Measurements from ENCODE around the gene PIM2.
"Not testable (repeated sequence)": the region's sequence is repeated elsewhere in the genome, so short reads cannot be mapped to it uniquely, and the experiment has no call there.

PIM2 gene

GRCh38 chrX:48904626-48905025, 14.2 kb downstream of the PIM2 start:
- no peak for DNase-seq

DNA sequence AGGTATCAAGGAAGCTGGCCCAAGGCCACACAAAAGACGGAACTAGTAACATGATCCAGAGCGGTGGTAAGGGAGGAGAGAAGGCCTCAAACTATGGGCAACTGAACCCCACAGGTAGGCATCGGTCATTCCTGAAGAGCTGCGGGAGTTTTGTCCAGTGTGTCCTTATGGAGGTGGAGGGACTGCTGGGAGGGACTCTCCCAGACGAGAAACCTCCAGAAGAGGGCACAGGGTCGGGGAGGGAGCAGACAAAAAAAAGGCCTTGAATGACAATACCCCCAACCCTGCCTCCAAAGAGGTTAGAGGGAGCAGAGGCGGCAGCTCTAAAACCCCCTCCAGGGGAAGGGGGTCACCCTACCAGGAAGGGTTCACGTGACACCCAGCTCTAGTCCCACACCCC, 14.6 kb downstream of the PIM2 start:
- DNase-seq = no peak

GRCh38 chrX:48903290-48903689, 15.5 kb downstream of the PIM2 start:
- no peak for DNase-seq

DNA sequence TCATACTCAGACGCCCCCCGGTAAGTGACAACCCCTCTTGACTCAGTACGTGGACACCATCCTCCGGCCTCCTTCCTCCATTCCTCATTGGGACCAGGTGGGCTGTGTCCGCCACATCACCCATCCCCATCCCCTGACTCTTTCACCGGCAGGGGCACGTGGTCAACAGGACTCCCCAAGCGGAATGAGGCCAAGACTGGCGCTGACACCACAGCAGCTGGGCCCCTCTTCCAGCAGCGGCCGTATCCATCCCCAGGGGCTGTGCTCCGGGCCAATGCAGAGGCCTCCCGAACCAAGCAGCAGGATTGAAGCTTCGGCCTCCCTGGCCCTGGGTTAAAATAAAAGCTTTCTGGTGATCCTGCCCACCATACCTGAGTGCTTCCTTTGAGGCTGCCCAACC, 16.0 kb downstream of the PIM2 start:
- no peak for DNase-seq

DNA sequence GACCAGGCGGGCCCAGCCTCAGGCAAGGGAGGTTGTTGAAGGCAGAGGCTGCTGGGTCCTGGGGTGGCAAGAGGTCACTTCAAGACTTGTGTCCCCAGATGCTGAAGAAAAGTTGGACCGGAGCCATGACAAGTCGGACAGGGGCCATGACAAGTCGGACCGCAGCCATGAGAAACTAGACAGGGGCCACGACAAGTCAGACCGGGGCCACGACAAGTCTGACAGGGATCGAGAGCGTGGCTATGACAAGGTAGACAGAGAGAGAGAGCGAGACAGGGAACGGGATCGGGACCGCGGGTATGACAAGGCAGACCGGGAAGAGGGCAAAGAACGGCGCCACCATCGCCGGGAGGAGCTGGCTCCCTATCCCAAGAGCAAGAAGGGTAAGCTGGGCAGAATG, 16.7 kb downstream of the PIM2 start:
- DNase-seq = no peak

DNA sequence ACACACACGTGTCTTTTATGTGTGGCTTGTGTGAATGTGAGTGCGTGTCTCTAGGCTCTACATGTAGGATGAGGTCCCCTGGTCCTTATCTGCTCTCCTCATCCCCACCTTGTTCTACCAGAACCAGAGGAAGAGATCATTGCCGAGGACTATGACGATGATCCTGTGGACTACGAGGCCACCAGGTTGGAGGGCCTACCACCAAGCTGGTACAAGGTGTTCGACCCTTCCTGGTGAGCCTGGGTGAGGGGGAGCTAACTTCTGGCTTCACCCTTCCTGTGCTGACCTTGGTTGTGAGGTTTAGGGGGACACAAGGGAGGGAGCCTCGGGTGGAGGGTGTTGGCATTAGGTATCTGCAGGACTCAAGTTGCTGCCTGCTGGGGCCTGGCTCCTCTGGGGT, 17.8 kb downstream of the PIM2 start:
- DNase-seq = no peak

- no peak for DNase-seq
Measured at GRCh38 chrX:48899078-48899410, 19.8 kb downstream of the PIM2 start.

- peak; percentile 66 for DNase-seq
Measured at GRCh38 chrX:48897625-48898306, 21.1 kb downstream of the PIM2 start, which contains the start of the genes PQBP1 and TIMM17B. Gene PQBP1, plus strand, starts transcription at chrX:48897930. Its CDS starts 580 bp downstream, at chrX:48898510. Gene TIMM17B, minus strand, starts transcription at chrX:48897768. Its CDS starts 19 bp downstream, at chrX:48897749.

DNA sequence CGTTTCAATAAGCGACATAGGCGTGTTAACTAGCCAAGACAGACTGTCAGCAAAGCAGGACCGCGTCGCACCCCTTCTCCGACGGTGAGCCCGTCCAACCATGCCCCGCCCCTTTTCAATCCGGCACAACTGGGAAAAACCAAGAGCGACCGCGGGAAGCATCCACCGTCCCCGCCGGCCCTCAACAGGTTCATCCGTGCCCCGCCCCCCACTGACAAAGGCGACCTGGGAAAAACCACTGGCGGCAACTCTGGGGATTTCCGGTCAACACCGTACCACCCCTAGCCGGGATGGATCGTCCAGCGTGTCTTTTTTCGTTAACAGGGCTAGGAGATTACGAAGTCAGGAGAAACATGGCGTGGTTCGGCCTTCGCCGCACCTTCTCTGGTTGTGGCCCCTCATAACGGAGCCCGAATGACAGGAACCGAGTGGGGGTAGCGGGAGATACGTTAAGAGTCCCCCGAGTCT, 21.6 kb downstream of the PIM2 start:
- DNase-seq = peak; percentile 34

DNA sequence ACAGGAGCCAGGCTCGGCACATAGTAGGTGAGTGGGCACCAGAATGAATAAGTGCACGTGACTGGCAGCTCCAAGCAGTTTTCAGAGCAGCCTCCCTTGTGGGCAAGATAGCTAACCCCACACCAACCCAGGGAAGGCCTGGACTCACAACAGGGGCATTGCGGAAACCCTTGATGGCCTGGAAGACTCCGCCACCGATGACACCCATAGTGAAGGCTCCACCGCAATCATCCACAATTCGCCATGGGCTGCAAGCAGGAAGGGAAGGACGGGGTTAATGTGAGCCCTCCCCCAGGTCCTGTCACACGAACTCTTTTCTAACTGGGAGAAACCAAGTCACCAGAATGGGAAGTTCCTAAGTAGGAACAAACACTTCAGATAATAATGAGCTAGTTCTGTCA, 22.2 kb downstream of the PIM2 start:
- no peak for DNase-seq

DNA sequence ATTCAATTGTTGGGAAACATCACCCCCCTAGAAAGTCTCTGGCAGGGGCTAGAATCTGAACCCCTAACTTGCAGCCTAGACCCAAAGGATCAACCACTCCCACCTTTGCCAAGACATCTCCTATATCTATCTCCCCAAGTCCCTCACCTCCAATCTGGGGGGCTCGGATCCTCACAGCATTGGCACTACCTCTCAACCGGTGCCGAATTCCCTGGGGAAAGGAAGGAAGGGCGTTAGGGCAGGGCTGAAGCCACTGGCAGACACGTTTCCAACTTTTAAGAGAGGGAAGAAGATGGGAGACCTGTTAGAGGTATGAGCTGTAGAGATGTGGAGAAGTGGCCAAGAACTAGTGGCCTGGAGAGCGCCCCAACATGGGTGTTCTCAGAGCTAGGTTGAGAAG, 23.9 kb downstream of the PIM2 start:
- no peak for DNase-seq

- no peak for DNase-seq
Measured at GRCh38 chrX:48893556-48894348, 25.1 kb downstream of the PIM2 start.

DNA sequence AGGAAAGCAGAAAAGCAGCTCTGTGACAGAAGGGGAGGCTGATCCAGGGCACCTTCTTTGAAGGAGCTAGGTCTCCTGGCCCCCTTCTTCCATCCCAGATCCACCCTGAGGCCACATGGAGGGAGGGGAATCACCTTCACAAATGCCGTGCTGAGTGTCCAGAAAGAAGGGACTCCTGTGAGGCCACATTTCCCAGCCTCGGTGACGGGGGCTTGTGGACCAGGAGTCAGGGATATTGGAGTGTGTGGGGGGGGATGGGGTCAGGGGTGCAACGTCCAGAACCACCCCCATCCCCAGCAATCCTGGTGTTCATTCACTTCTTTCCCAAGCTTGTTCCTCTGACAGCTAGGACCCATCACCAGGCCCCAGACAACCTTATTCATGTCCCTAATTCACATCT, 25.9 kb downstream of the PIM2 start:
- no peak for DNase-seq

DNA sequence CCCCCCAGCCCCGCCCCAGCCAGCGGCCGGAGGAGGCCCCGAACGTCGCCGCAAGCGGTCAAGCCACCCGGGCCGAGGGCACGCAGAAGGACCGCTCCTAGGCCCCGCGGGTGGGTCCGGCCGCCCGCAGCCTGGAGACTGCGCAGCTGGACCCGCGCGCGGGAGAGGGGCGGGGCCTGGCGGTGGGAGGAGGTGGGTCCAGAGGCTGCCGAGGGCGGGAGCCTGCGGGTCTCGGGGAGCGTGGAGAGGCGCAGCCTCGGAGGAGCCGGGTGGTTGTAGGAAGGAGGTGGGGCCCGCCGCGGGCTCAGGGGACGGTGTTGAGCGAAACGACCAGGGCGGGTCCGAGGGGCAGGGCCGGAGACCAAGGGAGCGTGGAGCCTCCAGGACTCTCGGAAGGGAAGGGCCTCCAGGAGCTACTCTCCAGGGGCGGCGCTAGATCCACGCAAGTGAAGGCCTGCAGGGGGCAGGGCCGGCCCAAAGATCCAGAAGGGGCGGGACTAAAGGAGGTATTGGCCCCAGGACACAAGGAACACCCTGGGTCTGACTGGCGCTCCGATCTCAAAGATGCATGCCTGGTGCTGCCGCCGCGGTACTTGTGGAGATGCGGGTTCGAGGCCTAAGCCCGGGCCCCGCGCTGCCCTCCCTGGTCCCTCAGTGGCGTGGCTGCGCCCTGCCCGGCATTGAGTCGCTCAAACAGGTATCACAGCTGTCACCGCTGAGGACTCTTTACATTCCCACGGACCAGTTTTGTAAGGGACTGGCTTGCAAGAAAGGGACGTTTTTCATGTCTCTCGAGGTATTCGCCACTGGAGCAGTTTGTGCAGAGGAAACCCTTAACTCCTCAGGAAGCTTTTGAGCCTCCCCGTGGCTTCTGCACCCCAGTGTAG, 27.2 kb downstream of the PIM2 start:
- DNase-seq = peak; percentile 49

DNA sequence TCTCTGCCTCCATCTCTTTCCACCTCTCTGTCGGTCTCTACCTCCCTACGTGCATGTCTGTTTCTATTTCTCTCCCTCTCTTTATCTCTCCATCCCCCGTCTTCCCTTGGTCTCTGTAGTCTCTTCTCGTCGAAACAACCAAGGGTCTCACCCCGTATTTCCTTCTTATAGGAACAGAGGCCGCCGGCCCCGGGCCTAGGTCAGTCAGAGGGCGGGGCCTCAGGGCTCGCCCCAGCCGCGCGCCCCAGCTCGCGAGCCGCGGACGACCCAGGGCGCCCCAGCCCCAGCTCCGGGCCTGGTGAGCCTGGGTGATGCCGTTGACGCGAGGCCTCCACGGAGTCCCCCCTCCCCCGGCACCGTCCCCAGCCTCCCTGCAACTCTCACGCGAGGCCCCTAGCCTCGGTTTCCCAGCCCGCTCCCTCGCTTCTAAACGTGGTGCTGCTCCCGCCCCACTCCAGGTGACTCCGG, 27.9 kb downstream of the PIM2 start:
- no peak for DNase-seq

DNA sequence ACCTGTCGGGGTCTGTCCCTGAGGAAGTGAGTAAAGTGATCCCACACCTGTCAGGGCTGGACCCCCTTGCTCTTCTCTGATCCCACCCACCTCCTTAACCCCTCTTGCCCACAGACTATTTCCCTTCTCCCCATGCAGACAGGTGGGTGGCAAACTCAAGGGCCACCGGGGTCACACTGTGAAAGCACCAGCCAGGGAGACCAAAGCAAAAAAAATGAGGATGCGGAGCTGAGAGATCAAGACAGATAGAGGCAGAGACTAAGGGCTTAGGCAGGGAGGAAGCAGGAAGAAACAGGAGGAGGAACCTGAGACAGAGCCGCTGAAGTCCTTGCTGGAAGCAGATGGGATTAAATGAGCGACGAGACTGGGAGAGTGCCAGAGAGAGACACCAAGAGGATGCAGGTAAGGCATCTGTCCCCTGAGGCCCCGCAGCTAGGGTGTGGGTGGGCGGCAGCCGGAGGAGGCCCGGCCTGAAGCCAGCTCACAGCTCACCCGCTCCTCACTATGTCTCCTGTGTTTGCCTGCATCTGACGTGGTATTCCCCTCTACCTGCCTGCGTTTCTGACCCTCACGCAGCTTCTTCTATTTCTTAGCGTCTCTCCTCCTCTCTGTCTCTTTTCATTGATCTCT, 28.4 kb downstream of the PIM2 start:
- no peak for DNase-seq

DNA sequence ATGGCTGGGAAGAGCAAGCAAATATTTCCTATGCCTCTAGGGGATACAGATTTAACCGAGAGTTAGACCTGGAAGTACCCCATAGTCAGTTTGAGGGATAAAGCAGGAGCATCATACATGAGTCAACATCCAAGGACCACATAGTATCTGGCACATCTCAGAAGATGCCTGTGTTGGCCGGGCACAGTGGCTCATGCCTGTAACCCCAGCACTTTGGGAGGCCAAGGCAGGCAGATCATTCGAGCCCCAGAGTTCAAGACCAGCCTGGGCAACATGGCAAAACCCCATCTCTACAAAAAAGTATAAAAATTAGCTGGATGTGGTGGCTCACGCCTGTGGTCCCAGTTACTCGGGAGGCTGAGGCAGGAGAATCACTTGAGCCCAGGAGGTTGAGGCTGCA, 32.2 kb downstream of the PIM2 start:
- DNase-seq = not testable (repeated sequence)

DNA sequence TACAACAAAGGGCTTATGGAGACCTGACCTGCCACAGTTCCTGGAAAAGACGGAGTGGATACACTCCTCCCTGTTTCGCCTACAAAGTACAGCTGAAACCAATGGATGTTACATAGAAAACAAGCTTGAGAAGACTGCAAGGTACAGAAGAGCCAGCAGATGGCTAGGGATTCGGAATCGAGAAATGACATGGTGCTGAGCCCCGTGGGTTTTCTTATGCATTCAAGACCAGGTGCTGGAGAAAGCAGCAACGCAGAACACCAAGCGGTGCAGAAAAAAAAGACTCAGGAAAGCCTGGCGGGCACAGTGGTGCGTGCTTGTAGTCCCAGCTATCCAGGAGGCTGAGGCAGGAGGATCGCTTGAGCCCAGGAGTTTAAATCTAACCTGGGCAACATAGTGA, 35.1 kb downstream of the PIM2 start:
- no peak for DNase-seq

DNA sequence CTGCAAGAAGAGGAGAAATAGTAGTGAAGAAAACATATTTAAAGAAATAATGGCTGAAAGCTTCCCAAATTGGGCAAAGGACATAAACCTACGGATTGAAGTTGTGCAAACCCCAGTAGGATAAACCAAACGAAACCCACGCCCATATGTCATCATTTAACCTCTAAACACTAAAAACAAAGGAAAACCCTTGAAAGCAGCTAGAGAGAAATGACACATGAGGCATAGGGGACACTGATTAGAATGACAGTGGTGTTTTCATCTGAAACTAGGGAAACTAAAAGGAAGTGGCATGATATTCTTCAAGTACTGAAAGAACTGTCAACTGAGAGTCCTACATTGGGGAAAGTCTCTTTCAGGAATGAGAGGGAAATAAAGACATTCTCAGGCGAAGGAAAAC, 41.9 kb downstream of the PIM2 start:
- DNase-seq = not testable (repeated sequence)

- not testable (repeated sequence) for DNase-seq
Measured at GRCh38 chrX:48872017-48872416, 46.8 kb downstream of the PIM2 start.

- no peak for DNase-seq
Measured at GRCh38 chrX:48864210-48864609, 54.6 kb downstream of the PIM2 start.
